HFF-Myc (cell line): Measurements from ENCODE around the gene GRIK1.
A peak's percentile ranks its signal among the peaks of the same experiment; 100 is the strongest.

Experiments
- DNase-seq: peaks from one replicate; pipeline ENCODE4 v3.0.0-alpha.2; 2011; ENCODE audit warnings: low read depth; ENCODE audit errors: extremely low read depth
- H3K4me3 ChIP-seq: replicated peaks from 2 replicates; pipeline ENCODE4 v1.5.1; 2011; ENCODE audit warnings: low read depth, mild to moderate bottlenecking, control low read depth, low read length
- CTCF ChIP-seq: IDR thresholded peaks from 2 replicates; pipeline ENCODE4 v1.5.1; 2012; ENCODE audit warnings: mild to moderate bottlenecking, low read depth, low read length, control low read depth; ENCODE audit errors: missing control alignments

GRIK1 gene

GRCh38 chr21:29669416-29669815, 270.4 kb downstream of the GRIK1 start:
- H3K4me3 ChIP-seq: no peak overlapping the region
- no peak for TF ChIP-seq CTCF
- DNase-seq: peak; percentile 3

- no peak for TF ChIP-seq CTCF
- no peak overlapping the region for H3K4me3 ChIP-seq
- no peak for DNase-seq
These were observed 272.1 kb downstream of the GRIK1 start for GRCh38 chr21:29667651-29668050.

- no peak overlapping the region for H3K4me3 ChIP-seq
- DNase-seq: no peak
- no peak for TF ChIP-seq CTCF
These were observed 275.2 kb downstream of the GRIK1 start for GRCh38 chr21:29664615-29665014.

DNA sequence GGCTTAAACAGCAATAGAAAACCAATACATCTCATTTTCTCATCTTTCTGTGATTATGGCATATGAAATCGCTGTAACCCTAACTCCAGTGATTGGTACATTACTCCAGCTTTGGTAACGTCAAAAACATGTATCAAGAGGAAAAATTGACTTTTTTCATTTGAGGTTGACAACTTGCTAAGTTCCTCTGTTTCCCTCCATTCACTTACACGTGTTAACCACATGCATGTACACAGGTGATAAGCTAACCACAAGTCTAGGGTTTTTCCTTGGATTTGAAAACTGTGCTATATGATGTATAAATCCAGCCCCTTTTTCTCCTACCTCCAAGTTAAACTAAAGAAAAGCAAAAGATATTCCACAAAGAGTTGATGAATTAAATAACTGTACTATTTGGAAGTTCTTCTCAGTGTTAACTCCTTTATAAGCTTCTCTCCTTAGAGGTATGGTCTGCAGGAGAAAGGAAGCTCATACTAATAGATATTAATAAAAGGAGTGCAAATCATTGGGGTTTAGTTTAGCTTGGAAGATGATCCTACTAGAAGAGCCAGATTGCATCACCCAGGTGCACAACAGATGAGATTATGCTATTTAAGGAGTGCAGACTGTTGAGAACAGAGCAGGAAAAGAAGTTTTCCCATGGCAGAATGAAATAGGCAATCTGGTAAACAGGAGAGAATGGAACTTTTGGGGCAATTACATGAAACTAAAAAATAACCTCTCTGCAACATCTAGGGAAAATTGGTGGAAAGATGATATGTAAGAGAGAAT, 277.9 kb downstream of the GRIK1 start:
- no peak for TF ChIP-seq CTCF

GRCh38 chr21:29660047-29660720, 279.6 kb downstream of the GRIK1 start:
- H3K4me3 ChIP-seq: no peak overlapping the region
- no peak for DNase-seq
- no peak for TF ChIP-seq CTCF

More for the DNA sequence above, 277.9 kb downstream of the GRIK1 start:
- H3K4me3 ChIP-seq: no peak overlapping the region
- DNase-seq: no peak

DNA sequence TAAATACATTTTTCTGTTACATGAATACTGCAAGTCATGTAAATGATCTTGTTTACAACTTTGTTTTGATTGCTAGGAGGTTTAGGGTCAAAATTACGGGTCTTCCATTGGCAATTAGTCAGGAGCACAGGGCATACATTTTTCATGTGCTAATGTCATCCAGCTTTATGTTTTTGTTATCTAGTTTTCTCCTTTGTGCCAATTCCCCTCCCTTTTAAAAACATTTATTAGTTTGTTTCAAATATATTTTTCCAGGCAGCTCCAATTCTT, 280.9 kb downstream of the GRIK1 start:
- no peak for TF ChIP-seq CTCF
- DNase-seq: no peak
- H3K4me3 ChIP-seq: no peak overlapping the region
